Iris pigment epithelial cell (primary cell): ENCODE data around the gene TSPAN18.

Experiments
- DNase-seq: peaks from one replicate; pipeline ENCODE4 v3.0.0-alpha.2; 2011; ENCODE audit warnings: low read depth

Gene TSPAN18

GRCh38 chr11:44797051-44797450, 70.3 kb downstream of the TSPAN18 start:
- DNase-seq, result no peak

- no peak for DNase-seq
Observed at GRCh38 chr11:44797886-44798606, 71.3 kb downstream of the TSPAN18 start.

DNA sequence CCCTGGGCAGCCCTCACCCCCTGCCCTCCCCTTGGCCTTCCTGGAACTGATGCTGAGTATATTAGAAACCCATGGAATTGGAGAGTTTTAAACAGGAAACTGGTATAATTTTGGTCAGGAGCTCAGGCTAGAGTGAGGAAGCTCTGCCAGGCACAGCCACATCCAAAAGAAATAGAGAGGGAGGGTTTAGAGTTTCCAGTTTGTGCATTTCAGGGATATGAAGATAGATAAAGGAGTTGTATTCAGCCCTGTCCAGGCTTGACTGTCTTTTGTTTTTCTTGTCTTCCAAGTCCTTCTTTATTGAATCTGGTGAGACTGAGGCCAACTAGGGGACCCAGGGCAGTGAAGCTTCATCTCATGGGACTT, 71.8 kb downstream of the TSPAN18 start:
- no peak for DNase-seq

DNA sequence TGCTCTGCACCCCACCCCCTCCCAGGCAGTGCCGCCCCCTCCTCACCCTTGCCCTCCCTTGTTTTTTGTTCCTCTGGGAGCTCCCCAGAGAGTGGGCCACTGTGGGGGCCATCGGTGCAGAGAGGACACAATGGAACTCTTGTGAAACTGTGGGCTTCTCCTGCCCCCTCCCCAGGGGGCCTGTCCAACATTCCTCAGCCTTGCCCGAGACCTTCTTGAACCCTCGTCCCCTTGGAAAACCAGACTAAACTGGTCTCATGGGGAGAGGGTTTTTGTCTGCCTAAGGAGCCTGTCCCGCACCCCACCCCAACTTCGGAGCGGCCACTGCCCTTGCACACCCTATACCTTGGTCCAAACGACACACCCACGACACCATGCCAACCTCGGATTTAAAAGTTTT, 72.2 kb downstream of the TSPAN18 start:
- DNase-seq, result no peak

- no peak for DNase-seq
Observed at GRCh38 chr11:44802347-44802746, 75.6 kb downstream of the TSPAN18 start.

- no peak for DNase-seq
Observed at GRCh38 chr11:44803009-44803408, 76.2 kb downstream of the TSPAN18 start.

- DNase-seq, result no peak
Observed at GRCh38 chr11:44804449-44805437, 78.0 kb downstream of the TSPAN18 start.

DNA sequence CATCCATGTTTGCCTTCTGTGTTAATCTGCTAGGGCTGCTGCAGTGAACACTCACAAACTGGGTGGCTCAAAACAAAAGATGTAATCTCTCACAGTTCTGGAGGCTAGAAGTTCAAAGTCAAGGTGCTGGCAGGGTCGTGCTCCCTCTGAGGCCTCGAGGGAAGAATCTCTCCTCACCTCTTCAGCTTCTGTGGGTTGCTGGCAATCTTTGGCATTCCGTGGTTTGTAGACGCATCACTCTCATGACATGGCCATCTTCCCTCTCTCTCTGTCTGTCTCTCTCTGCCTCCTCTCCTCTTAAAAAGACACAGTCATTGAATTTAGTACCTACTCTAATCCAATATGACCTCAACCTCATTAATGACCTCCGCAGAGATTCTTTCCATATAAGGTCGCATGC, 78.8 kb downstream of the TSPAN18 start:
- no peak for DNase-seq

DNA sequence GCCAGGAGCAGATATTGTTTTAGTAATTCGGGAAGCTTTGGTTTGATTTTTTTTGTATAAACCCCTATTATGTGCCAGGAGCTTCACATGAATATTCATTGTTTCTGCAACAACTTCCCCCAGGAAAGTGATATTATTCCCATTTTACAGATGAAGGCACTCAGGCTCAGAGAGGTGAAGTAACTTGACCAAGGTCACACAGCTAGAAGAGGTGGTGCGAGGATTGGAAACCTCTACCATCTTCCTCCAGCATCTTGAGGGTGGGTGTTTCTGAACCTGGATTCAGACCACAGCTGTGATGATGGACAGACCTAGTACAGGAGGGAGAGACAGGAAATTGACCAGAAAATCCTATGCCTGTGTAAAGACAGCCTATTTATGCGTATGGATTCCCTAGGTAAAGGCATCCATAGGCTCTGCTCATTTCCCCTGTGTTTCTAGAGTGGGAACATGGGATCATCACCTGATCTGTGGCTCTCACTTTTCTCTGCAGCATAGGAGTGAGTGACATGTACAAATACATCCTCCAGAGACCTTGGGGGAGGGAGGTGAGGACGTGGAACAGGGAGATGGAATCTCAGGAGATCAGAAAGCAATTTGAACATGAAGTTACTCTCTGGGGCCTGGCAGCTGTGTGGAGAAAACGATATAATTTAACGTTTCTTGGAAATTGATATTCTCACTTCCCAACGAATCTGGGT, 81.4 kb downstream of the TSPAN18 start:
- DNase-seq, result no peak

- no peak for DNase-seq
Observed at GRCh38 chr11:44809283-44809682, 82.5 kb downstream of the TSPAN18 start.

DNA sequence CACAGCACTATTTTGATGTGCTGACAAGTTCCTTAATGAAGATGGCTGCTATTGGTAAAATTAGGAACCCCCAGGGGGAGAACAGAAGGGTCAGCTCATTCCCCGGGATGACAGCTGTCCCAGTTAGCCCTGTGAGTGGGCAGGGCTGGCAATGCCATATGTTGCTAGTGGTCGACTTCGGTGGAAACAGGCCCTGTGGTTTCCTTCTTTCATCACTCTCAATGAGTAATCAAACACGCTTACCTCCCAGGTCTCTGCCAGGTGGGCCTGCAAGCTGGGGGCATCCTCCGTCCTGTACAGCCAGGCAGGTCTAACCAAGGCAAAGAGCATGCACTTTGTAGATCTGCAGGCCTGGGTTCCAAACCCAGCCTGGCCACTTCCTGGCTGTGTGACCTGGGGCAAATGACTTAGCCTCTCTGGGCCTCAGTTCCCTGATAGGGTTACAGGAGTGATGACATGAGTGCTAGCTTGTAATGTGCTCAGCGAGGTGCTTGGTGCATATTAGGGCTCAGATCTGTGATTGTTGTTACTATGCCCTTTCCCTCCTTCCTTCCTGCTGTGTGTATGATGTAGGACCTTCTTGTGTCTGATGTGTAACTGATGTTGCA, 85.2 kb downstream of the TSPAN18 start:
- DNase-seq, result no peak

DNA sequence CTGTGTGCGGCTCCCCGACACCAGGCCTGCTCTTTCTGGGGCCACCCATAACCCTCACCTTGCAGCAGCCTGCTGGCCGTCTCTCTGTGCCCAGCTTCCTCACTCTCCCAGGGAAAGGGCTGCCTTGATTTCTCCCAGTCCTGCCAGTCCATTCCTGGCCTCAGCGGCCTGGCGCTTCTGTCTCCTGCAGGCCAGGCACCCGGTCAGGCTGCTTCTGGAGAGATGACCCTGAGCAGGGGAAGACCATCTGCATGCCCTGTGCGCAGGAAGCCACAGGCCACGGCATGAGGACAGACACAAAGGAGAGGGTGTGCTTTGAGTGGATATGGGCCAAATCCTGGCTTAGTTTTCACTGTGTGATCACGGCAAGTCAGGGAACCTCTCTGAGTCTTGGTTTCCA, 86.2 kb downstream of the TSPAN18 start:
- no peak for DNase-seq

GRCh38 chr11:44813401-44813800, 86.6 kb downstream of the TSPAN18 start:
- DNase-seq, result no peak

DNA sequence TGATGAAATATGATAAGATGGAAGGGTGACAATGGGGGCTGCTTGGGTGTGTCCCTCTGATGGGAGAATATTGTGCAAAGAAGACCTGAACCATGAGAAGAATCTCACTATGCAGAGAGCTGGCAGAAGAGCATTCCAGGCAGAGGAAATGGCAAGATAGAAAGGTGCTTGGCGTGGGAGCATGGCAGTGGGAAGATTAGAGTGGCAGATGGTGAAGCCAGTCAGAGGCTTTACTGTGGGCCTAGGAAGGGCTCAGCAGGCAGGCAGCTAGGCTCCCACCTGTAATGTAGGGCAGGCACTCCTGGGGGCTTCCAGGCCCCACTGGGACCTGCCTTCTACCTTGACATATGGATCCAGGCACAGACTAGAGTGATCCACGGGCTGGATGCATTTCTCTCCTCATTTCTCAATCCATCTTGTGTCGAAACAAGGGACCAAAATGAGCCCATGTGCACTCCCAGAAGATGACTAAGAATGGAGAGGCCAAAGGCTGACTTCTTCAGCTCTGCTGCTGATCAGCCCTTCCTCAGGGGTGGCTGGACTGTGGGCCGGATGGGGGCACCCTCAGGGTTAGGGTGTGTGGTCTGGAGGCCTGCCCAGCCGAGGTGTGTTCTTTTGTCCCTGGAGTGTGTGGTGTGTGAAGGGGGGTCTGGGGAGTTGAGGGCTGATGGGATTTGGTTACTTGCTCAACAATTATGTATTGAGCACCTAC, 88.3 kb downstream of the TSPAN18 start:
- DNase-seq, result peak; percentile 25

DNA sequence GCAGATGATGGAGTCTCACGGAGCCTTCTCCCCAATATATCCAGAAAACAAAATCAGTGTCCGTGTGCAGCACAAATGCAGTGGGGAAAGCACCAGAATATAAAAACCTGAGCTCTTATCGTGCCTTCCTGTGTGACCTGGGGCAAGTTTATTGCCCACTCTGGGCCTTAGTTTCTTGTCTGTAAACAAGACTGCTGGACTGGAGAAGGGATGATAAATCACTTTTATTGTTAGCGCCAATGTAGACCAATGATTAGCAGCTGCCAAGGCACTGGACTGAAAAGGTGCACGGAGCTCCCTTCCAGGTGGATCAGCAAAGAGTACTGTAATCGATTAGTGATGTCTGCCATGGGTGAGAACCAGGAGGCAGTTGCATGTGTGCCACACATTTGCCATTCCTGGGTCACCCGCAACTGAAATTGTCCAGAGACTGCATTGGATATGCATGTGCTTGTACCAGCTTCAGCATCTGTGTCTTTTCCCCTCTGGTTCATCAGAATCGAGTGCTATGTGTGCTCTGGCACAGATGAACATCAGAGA, 89.2 kb downstream of the TSPAN18 start:
- DNase-seq, result no peak

DNA sequence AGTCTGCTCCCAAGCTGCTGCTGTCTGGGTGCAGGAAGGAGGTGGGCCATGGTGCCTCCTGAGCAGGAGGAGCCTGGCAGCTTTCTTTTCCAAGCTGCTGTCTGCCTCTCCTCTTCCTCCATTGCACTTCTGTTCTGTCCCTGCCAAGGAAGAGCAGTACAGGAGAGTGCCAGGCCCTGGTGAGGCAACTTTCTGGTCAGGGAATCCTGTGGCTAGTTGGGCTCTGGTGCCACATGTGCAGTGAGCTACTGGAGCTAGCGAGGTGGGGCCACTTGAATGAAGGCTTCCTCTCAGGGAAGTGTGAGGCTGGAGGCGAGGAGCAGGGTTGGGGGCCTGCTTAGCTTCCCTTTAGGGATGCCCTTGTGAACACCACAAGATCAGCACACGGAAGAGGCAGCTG, 90.0 kb downstream of the TSPAN18 start:
- DNase-seq, result no peak

- DNase-seq, result no peak
Observed at GRCh38 chr11:44817207-44817949, 90.6 kb downstream of the TSPAN18 start.

- DNase-seq, result no peak
Observed at GRCh38 chr11:44818110-44818509, 91.3 kb downstream of the TSPAN18 start.

- DNase-seq, result no peak
Observed at GRCh38 chr11:44819346-44819745, 92.6 kb downstream of the TSPAN18 start.

DNA sequence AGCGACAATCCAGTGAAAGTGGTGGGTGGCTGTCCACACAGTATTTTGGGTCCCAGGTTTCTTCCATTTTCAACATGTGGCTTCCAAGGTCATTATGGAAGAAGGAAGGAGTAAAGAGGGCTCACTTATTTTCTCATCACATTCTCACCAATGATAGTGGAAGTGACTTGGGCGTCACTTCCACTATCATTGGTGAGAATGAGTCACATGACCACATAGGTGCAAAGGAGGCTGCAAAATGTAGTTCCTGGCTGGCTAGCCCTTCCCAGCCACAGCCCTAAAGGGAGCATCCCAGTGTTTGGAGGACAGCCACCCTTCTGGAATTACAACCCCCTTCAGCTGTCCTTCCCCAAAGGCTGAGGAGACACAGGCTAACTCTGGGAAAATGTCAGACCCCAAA, 95.6 kb downstream of the TSPAN18 start:
- DNase-seq, result no peak

GRCh38 chr11:44823006-44823405, 96.2 kb downstream of the TSPAN18 start:
- DNase-seq, result no peak
